ENCODE results near the gene ZFP42. TPM values are rescaled to one million over a fixed set of nuclear protein-coding genes. Genes with fewer than 3 reads are reported as not detected.

ZFP42 gene
- total RNA-seq, 1 donor from 2014 or later = not detected

DNA sequence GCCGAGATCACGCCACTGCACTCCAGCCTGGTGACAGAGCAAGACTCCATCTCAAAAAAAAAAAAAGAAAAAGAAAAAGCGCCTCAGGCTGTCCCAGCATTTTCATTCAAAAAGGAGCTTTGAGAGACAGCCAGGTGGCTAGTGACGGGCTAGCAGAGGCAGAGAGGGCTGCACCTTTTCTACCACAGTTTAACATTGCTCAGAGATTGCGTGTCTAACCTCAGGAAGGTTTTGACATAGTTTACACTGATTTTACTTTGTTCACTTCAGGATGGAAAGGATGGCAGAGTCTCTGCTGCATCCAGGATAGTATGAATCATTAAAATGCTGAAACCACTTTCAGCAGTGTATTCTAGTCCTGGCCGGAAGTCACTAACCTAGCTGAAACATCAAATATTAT is 28.1 kb downstream of the ZFP42 start:
- no peak for DNase-seq (ENCODE audit: low spot score in 2 of 2)
- no peaks in the 10 kb centered on the region for H3K36me3 ChIP-seq
- no peak overlapping the region for H3K27ac ChIP-seq
- intact Hi-C loops (cut with DNase I) = no loop called here
- TF ChIP-seq, protein P1, sequence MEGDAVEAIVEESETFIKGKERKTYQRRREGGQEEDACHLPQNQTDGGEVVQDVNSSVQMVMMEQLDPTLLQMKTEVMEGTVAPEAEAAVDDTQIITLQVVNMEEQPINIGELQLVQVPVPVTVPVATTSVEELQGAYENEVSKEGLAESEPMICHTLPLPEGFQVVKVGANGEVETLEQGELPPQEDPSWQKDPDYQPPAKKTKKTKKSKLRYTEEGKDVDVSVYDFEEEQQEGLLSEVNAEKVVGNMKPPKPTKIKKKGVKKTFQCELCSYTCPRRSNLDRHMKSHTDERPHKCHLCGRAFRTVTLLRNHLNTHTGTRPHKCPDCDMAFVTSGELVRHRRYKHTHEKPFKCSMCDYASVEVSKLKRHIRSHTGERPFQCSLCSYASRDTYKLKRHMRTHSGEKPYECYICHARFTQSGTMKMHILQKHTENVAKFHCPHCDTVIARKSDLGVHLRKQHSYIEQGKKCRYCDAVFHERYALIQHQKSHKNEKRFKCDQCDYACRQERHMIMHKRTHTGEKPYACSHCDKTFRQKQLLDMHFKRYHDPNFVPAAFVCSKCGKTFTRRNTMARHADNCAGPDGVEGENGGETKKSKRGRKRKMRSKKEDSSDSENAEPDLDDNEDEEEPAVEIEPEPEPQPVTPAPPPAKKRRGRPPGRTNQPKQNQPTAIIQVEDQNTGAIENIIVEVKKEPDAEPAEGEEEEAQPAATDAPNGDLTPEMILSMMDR (IDR thresholded peaks at IDR 0.05) = no peak
- no peaks in the 10 kb centered on the region for H3K27me3 ChIP-seq
- H3K4me3 ChIP-seq = no peak overlapping the region
- no peaks in the 10 kb centered on the region for H3K4me1 ChIP-seq
- no peaks in the 10 kb centered on the region for H3K9me3 ChIP-seq

DNA sequence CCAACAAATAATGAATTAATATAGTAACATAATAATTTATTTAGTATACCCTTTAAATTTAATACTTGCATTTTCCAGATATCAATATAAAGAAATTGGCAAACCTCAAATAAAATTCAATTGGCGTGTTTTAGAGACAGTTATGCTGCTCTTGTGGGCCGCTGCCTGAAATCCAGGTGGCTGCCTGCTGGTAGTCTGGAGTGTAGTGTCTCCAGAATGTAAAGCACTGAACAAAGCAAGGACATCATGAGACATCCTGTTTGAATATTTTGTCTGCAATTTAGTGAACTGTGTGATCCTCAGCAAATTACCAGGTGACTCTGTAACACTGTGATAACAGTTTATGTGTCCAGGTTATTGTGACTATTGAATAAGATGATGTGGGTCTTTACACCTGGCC is 29.9 kb downstream of the ZFP42 start:
- no peak for DNase-seq (ENCODE audit: low spot score in 2 of 2)
- no peaks in the 10 kb centered on the region for H3K9me3 ChIP-seq
- H3K27me3 ChIP-seq = no peaks in the 10 kb centered on the region
- no peak overlapping the region for H3K27ac ChIP-seq
- intact Hi-C loops (cut with DNase I) = no loop called here
- TF ChIP-seq, protein P1 (IDR thresholded peaks at IDR 0.05) = no peak
- no peaks in the 10 kb centered on the region for H3K36me3 ChIP-seq
- H3K4me1 ChIP-seq = no peaks in the 10 kb centered on the region
- H3K4me3 ChIP-seq = no peak overlapping the region

DNA sequence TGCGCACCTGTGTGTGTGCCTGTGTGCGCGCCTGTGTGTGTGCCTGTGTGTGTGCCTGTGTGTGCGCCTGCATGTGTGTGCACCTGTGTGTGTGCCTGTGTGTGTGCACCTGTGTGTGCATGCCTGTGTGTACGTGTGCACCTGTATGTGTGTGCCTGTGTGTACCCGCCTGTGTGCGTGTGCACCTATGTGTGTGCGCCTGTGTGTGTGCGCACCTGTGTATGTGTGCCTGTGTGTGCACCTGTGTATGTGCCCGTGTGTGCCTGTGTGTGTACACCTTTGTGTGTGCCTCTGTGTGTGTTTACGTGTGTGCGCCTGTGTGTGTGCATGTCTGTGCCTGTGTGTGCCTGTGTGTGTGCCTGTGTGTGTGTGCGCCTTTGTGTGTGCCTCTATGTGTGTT is 33.5 kb downstream of the ZFP42 start:
- Histone ChIP-seq H3K9me3 (no peaks in the 10 kb centered on the region), H3K27ac (no peak overlapping the region), H3K27me3 (no peaks in the 10 kb centered on the region), H3K4me3 (no peak overlapping the region), H3K36me3 (no peaks in the 10 kb centered on the region), H3K4me1 (no peaks in the 10 kb centered on the region)
- intact Hi-C loops (cut with DNase I) = no loop called here
- TF ChIP-seq, protein P1 (IDR thresholded peaks at IDR 0.05) = no peak
- DNase-seq (ENCODE audit: low spot score in 2 of 2) = no peak

DNA sequence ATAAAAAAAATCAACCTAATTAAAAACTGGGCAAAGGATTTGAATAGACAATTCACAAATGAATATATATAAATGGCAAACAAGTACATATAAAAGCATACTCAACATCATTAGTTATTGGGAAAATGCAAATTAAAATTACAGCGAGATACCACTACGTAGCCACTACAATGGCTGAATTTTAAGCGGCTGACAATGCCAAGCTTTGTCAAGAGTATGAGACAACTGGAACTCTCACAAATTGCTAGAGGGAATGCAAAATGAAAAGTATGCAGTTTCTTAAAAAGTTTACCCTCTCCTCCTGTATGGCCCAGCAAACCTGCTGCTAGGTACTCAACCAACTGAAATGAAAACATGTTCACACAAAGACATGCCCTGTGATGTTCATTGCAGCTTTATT is 34.8 kb downstream of the ZFP42 start:
- no peaks in the 10 kb centered on the region for H3K36me3 ChIP-seq
- TF ChIP-seq, protein P1 (IDR thresholded peaks at IDR 0.05) = no peak
- intact Hi-C loops (cut with DNase I) = no loop called here
- no peak overlapping the region for H3K27ac ChIP-seq
- H3K4me1 ChIP-seq = no peaks in the 10 kb centered on the region
- no peaks in the 10 kb centered on the region for H3K9me3 ChIP-seq
- H3K27me3 ChIP-seq = no peaks in the 10 kb centered on the region
- no peak for DNase-seq (ENCODE audit: low spot score in 2 of 2)
- H3K4me3 ChIP-seq = no peak overlapping the region

DNA sequence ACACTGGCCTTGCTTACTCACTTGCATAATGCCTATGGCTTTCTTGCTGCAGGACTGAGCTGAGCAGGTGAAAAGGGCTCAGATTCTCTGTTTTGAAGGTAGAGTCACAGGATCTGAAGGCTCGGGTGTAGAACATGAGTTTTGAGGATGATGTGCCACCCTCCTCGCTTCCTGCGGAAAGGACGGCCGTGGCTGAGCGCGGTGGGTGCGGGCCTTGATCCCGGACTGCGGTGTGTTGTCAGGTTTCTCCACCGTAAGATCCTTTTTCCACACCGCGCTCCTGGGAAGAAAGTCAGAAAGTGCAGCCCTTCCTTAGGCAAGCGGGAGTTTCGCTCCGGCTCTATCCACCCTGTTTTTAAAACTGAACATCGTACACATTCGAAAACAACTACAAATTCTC is 36.2 kb downstream of the ZFP42 start:
- no peaks in the 10 kb centered on the region for H3K4me1 ChIP-seq
- intact Hi-C loops (cut with DNase I) = no loop called here
- no peaks in the 10 kb centered on the region for H3K36me3 ChIP-seq
- no peak for DNase-seq (ENCODE audit: low spot score in 2 of 2)
- no peak overlapping the region for H3K4me3 ChIP-seq
- H3K9me3 ChIP-seq = no peaks in the 10 kb centered on the region
- no peak overlapping the region for H3K27ac ChIP-seq
- H3K27me3 ChIP-seq = no peaks in the 10 kb centered on the region
- TF ChIP-seq, protein P1 (IDR thresholded peaks at IDR 0.05) = no peak

DNA sequence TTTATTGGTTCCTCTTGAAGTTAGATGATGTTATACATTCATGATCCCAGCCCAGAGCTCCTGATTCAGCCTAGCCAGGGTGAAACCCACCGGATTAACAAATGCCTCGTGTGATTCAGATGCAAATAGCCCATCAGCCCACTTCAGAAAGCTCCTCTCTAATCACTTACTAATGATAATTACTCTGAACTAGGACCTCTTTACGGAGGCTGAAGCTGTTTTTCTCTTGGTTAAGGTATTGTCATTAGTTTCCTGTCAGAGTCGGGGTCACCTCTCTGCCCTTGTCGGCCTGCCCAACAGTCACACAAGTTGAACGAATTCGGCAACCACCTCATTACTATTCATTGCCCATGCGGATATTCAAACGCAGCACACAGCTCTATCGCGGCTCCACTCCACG is 36.6 kb downstream of the ZFP42 start:
- intact Hi-C loops (cut with DNase I) = no loop called here
- TF ChIP-seq, protein P1 (IDR thresholded peaks at IDR 0.05) = no peak
- no peak overlapping the region for H3K27ac ChIP-seq
- no peaks in the 10 kb centered on the region for H3K9me3 ChIP-seq
- peaks cover 0 to 2% of the 10 kb centered on the region in 2 donors for H3K4me1 ChIP-seq
- H3K36me3 ChIP-seq = no peaks in the 10 kb centered on the region
- no peak for DNase-seq (ENCODE audit: low spot score in 2 of 2)
- H3K4me3 ChIP-seq = no peak overlapping the region
- no peaks in the 10 kb centered on the region for H3K27me3 ChIP-seq

Measured in ascending aorta (tissue), 2 donors.